AG20443 (cell line): ENCODE data around the gene CDYL.
A peak's percentile ranks its signal among the peaks of the same experiment; 100 is the strongest.

ENCODE experiments used
- DNase-seq: peaks from one replicate; pipeline ENCODE4 v3.0.0; 2012; ENCODE audit warnings: low spot score, mixed read lengths

Gene CDYL

GRCh38 chr6:4908062-4908461, 131.9 kb downstream of the CDYL start:
- DNase-seq = no peak

DNA sequence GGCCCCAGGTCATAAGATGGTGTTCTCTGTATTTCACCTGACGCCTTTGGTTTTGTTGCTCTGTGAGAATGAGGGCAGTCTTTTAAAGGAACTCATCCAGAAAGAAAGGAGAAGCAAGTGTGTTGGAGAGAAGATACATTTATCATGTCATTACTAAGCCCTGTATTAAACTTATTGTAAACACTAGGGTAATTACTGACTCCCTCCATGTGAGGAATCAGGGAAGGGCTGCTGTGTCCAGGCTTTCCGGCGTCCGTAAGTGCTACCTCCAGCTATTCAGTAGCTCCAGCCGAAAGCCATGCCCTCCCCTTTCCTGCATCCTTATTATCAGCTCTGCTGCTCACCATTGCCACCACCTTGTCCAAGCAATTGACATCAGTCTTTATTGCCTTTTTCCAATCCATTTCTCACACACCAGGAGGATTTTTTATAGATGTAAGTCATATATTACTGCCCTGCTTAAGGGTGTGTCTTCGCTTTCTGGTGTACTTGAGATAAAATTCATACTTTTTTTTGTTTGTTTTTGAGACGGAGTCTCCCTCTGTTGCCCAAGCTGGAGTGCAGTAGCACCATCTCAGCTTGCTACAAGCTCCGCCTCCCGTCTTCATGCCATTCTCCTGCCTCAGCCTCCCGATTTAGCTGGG, 133.0 kb downstream of the CDYL start:
- DNase-seq = no peak

- DNase-seq = no peak
Measured at GRCh38 chr6:4910037-4910760, 134.0 kb downstream of the CDYL start.

DNA sequence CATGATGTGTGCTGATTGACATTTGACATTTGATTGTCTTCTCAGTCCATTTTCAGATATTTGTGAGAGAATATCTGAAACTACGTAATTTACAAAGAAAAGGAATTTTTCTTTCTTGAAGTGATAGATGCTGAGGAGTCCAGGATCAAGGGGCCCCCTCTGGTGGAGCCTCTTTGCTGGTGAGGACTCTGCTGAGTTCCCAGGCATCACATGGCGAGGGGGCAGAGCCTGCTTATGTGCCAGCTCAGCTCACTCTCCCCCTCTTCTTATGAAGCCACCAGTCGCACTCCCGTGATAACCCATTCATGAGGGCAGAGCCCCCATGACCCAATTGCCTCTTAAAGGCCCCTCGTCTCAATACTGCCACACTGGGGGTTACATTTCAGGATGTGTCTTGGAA, 136.4 kb downstream of the CDYL start:
- no peak for DNase-seq

- DNase-seq = no peak
Measured at GRCh38 chr6:4913705-4914419, 137.7 kb downstream of the CDYL start.

DNA sequence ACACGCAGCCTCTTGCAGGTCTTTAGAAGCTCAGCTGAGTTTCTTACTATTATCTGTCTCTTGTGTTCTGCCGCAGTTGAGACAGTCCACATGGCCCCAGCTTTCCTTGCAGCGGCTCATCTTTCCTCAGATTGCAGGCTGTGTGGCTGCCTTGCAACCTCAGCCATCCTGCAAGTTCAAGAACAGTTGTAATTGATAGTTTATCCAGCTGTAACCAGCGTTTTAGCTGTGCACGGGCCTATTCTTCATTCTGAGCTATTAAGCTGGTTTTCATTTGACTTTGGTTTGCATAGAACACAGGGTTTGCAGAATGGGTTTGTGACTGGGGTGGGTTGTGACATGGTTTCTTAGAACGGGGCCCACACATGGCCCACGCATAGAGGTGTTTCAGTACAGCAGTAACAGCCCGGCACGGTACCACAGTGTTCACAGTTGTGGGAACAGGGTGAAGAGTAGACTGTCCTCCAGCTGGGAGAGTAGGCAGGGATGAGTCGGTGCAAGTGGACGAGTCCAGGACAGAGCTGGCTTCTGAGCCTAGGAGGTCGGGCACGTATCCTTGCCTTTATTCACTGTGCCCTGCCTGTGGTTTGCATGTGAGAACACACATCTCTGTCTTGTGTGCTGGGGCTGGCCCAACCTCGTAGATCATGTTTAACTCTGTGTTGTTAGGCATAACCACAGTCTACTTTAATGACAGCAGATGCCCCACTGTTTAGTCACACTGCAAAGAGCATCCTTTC, 138.4 kb downstream of the CDYL start:
- DNase-seq = peak; percentile 70

DNA sequence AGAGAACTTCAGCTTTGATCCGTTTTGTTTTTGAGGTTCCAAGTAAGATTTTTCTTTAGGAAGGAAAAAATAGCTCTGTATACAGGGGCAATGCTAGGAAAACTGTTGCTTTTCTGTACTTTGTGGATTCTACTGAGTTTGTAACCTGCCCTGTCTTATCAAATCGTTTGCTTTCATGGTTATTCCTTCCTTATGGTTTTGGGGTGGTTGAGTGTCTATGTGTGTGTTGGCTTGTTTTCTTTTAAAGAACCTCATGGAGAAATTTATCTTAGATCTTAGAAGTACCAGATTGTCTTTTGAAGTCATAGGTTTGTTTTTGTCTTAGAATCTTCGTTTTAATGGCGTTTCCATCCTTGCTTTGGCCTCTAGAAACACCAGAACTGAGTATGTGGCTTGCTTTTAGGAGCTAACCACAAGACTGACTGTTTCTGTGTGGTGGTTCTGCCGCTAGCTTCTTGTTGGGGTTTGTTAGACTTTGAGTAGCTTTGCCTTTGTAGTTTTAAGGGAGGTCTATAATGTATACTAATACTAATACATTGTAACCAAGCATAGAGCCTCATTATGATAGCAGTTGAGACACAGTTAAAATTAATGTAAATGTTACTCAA, 140.9 kb downstream of the CDYL start:
- no peak for DNase-seq

- DNase-seq = no peak
Measured at GRCh38 chr6:4920914-4921410, 144.8 kb downstream of the CDYL start.

GRCh38 chr6:4922488-4923037, 146.4 kb downstream of the CDYL start:
- DNase-seq = no peak

GRCh38 chr6:4923081-4923480, 146.9 kb downstream of the CDYL start:
- no peak for DNase-seq

GRCh38 chr6:4924661-4925271, 148.6 kb downstream of the CDYL start:
- no peak for DNase-seq

GRCh38 chr6:4925580-4925979, 149.4 kb downstream of the CDYL start:
- no peak for DNase-seq

- DNase-seq = no peak
Measured at GRCh38 chr6:4928426-4928825, 152.2 kb downstream of the CDYL start.

DNA sequence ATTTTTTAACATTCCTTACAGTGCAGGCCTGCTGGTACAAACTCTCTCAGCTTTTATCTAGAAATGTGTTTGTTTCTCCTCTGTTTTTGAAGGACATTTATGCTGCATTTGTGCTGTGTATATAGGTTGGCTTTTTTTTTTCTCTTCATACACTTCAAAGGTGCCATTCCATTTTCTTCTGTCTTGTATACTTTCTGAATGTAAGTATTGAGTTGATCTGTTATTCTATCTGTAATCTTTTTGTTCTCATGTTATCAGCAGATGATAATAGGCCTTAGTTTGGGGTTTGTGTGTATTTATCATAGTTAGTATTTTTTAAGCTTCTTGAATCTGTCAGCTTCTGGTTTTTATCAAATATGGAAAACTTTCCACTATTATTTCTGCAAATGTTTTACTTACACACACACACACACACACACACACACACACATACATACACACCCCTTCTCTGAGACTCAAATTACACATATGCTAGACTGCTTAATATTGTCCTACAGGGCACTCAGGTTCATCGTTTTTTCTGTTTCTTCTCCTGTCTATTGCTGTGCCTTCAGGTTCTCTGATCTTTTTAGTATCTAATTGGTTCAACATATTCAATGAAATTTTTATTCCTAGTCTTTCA, 153.0 kb downstream of the CDYL start:
- DNase-seq = no peak

DNA sequence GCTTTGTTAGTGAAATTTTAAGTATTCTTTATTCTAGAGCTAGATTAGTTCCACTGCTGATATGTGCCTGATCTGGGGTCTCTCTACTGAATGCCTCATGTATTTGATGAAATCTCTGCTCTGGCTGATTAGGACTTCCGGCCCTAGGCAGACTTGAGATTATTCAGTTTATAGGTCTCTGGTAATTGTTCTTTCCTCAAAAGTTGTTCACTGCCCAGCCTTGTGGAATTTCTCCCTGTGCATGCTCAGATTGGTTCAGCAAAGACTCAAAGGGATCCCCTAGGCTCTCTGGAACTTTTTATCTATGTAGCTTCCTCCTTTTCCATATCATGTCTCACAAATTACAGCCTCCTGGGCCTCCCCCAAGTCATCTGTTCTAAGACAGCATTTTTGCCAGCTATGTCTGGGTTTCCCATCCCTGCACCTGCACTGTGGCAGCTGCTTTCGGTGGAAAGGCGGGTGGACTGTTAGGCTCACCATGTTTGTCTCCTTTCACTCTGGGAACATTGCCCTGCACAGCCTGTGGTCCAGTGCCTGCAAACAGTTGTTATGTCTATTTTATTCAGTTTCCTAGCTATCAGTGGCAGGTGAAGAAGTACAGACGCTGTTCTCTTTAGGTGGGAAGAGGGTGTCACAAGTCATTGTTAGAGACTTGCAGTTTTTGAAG, 154.0 kb downstream of the CDYL start:
- DNase-seq = no peak

- no peak for DNase-seq
Measured at GRCh38 chr6:4931530-4932227, 155.5 kb downstream of the CDYL start.

- no peak for DNase-seq
Measured at GRCh38 chr6:4932228-4932903, 156.2 kb downstream of the CDYL start.

- DNase-seq = no peak
Measured at GRCh38 chr6:4935486-4935885, 159.3 kb downstream of the CDYL start.
